HCT116 (cell line): Measurements from ENCODE around the gene CRNN.

Source experiments
- JUND ChIP-seq: IDR thresholded peaks from 2 replicates; pipeline ENCODE4 v1.6.1; 2012
- MAX ChIP-seq: IDR thresholded peaks from 2 replicates; pipeline ENCODE4 v1.6.1; 2012
- POLR2AphosphoS5 ChIP-seq: IDR thresholded peaks from 2 replicates; pipeline ENCODE4 v1.6.1; 2011; ENCODE audit warnings: mild to moderate bottlenecking, low read depth, low read length, moderate library complexity

- TF ChIP-seq MAX (no peak), POLR2AphosphoS5 (no peak), JUND (no peak)
These were observed 34.4 kb upstream of the CRNN start for GRCh38 chr1:152448496-152448895.
